ENCODE measurements around the gene NTN1. TPM values are rescaled to one million over a fixed set of nuclear protein-coding genes. Genes with fewer than 3 reads are reported as not detected.

The NTN1 gene
- total RNA-seq, 3 donors from 2014 or later (not counting 1 experiment from before 2014, with no cell fraction given): 0.12 to 0.15 (median 0.14) TPM

DNA sequence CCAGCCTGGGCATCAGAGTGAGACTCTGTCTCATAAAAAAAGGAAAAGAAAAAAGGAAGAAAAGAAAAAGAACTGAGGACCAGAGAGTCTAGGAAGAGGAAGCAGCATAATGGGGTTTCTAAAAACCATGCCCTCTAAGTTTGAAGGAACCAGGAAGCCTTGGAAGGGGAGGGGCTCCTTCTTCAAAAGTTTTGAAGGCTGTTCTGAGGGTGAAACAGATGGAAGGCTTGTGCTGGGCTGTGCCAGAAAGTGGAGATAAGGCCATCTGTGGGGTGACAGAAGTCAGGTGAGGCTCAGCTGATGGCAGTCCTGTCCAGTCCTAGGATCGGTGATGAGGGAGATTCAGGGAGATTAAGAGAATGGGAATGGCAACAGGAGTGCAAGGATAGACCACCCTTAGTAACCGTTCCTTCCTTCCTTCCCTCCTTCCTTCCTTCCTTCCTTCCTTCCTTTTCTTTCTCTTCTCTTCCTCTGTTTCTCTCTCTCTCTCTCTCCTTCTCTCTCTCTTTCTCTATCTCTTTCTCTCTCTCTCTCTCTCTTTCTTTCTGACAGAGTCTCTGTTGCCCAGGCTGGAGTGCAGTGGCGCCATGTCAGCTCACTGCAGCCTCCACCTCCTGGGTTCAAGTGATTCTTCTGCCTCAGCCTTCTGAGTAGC, 182.6 kb downstream of the NTN1 start:
- TF ChIP-seq, protein P1, sequence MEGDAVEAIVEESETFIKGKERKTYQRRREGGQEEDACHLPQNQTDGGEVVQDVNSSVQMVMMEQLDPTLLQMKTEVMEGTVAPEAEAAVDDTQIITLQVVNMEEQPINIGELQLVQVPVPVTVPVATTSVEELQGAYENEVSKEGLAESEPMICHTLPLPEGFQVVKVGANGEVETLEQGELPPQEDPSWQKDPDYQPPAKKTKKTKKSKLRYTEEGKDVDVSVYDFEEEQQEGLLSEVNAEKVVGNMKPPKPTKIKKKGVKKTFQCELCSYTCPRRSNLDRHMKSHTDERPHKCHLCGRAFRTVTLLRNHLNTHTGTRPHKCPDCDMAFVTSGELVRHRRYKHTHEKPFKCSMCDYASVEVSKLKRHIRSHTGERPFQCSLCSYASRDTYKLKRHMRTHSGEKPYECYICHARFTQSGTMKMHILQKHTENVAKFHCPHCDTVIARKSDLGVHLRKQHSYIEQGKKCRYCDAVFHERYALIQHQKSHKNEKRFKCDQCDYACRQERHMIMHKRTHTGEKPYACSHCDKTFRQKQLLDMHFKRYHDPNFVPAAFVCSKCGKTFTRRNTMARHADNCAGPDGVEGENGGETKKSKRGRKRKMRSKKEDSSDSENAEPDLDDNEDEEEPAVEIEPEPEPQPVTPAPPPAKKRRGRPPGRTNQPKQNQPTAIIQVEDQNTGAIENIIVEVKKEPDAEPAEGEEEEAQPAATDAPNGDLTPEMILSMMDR (IDR thresholded peaks at IDR 0.05): no peak
- Mint-ChIP-seq H3K4me1 (no peaks in the 10 kb centered on the region), H3K4me3 (no peak overlapping the region), H3K9me3 (no peaks in the 10 kb centered on the region), H3K36me3 (no peaks in the 10 kb centered on the region), H3K27me3 (ENCODE audit: low read depth in 2 of 2) (peaks cover 10 to 12% of the 10 kb centered on the region in 2 donors), H3K27ac (no peak overlapping the region)
- intact Hi-C loops (cut with micrococcal nuclease): no loop called here
- no peak overlapping the region for H3K27ac ChIP-seq (ENCODE audit: low read length)
- DNase-seq: no peak
- ATAC-seq: no peak
- no peaks in the 10 kb centered on the region for H3K27me3 ChIP-seq (ENCODE audit: control insufficient read depth, insufficient read depth, low read length)
- H3K36me3 ChIP-seq (ENCODE audit: control insufficient read depth, insufficient read depth, low read length): no peaks in the 10 kb centered on the region
- peaks cover 7% of the 10 kb centered on the region for H3K4me1 ChIP-seq (ENCODE audit: control insufficient read depth, insufficient read depth, low read length)
- 76% methylated on average over 3 of the region's 3 CpGs for WGBS (ENCODE audit: insufficient coverage)
- H3K9me3 ChIP-seq (ENCODE audit: control insufficient read depth, insufficient read depth, low read length): no peaks in the 10 kb centered on the region
- H3K4me3 ChIP-seq (ENCODE audit: low read length): no peak overlapping the region

DNA sequence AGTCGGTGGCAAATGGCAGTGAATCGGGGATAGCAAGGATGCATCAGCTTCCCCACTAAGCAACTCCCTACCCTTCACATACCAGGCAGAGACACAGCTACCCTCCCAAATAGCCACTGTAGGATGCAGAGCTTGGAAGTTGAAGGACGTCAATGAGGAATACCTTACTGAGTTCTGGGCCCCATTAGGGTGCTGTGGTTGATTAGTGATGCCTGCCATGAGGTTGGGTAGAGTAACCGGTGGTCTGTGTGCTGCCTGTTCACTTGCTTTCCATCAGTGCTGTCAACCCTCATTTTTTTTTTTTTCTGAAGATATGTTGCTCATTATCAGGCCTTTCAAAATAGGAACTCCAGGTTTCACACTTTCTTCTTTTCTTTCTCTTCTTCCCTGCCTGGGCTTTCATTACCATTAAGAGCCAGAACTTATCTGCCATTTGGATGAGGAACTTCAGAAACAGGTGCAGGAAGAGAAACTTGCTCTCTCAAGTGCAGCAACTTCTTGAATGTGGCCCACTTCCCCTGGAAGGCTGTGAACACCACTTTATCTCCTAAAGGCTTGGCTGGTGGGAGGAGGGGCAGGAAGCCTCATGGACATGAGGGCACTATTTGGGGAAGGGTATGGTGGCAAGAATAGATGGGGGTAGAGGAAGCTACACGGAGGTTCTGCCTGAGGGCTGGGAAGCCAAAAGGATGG, 183.5 kb downstream of the NTN1 start:
- Mint-ChIP-seq H3K27me3 (ENCODE audit: low read depth in 2 of 2) (peaks cover 10 to 12% of the 10 kb centered on the region in 2 donors), H3K9me3 (no peaks in the 10 kb centered on the region), H3K4me1 (no peaks in the 10 kb centered on the region), H3K4me3 (no peak overlapping the region), H3K27ac (no peak overlapping the region), H3K36me3 (no peaks in the 10 kb centered on the region)
- Histone ChIP-seq H3K27ac (ENCODE audit: low read length) (no peak overlapping the region), H3K27me3 (ENCODE audit: control insufficient read depth, insufficient read depth, low read length) (no peaks in the 10 kb centered on the region), H3K4me1 (ENCODE audit: control insufficient read depth, insufficient read depth, low read length) (peaks cover 7% of the 10 kb centered on the region), H3K4me3 (ENCODE audit: low read length) (no peak overlapping the region), H3K9me3 (ENCODE audit: control insufficient read depth, insufficient read depth, low read length) (no peaks in the 10 kb centered on the region), H3K36me3 (ENCODE audit: control insufficient read depth, insufficient read depth, low read length) (no peaks in the 10 kb centered on the region)
- 58% methylated on average over 5 of the region's 5 CpGs for WGBS (ENCODE audit: insufficient coverage)
- ATAC-seq: no peak
- TF ChIP-seq, protein P1 (IDR thresholded peaks at IDR 0.05): no peak
- no peak for DNase-seq
- intact Hi-C loops (cut with micrococcal nuclease): no loop called here

DNA sequence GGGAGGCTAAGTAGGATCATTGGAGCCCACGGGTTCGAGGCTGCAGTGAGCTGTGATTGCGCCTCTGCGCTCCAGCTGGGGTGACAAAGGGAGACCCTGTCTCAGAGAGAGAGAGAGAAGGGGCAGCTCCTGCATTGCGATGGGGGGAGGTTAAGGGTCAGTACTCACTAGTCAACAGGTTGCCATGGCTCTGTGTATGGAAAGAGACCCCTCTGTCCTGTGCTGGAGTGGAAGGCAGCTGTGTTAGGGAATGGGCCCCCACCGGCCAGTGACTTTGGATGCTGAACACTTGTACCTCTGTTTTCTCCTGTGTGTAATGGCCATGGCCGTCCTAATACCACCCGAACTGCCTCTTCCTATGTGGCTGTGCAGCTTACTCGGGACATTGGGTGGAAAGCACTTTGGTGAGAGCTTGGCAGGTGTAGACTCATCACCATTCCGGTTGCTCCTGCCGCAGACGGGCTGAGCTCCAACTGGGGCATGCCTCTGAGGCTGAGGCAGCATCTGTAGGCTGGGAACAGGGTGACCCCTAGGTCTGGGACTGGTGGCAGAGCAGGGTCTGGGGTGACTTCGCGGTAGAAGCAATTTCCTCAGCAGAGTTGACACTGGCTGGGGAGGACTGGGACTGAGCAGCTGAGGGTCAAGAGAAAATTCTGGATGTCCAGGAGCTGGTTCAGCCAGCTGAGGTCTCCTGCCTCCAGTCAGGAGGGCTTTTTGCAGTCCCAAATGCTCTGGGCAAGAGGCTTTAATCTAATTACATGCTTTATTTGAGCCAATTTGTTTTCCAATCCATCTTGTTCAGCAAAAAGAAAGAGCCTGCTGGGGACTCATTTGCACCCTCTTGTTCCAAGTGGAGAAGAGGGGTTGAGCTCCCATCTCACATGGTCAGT, 184.5 kb downstream of the NTN1 start:
- TF ChIP-seq, protein P1 (IDR thresholded peaks at IDR 0.05): no peak
- H3K4me3 Mint-ChIP-seq: no peak overlapping the region
- peaks cover 10% of the 10 kb centered on the region in 2 donors for H3K27me3 Mint-ChIP-seq (ENCODE audit: low read depth in 2 of 2)
- H3K9me3 Mint-ChIP-seq: no peaks in the 10 kb centered on the region
- no peak for DNase-seq
- ATAC-seq: no peak
- H3K27ac Mint-ChIP-seq: no peak overlapping the region
- Histone ChIP-seq H3K27ac (ENCODE audit: low read length) (no peak overlapping the region), H3K9me3 (ENCODE audit: control insufficient read depth, insufficient read depth, low read length) (no peaks in the 10 kb centered on the region), H3K27me3 (ENCODE audit: control insufficient read depth, insufficient read depth, low read length) (no peaks in the 10 kb centered on the region), H3K36me3 (ENCODE audit: control insufficient read depth, insufficient read depth, low read length) (no peaks in the 10 kb centered on the region), H3K4me1 (ENCODE audit: control insufficient read depth, insufficient read depth, low read length) (peaks cover 7% of the 10 kb centered on the region), H3K4me3 (ENCODE audit: low read length) (no peak overlapping the region)
- 93% methylated on average over 14 of the region's 14 CpGs for WGBS (ENCODE audit: insufficient coverage)
- H3K36me3 Mint-ChIP-seq: no peaks in the 10 kb centered on the region
- H3K4me1 Mint-ChIP-seq: no peaks in the 10 kb centered on the region
- intact Hi-C loops (cut with micrococcal nuclease): no loop called here

All from natural killer cell (primary cell).